ENCODE data around the gene ABI2.

Gene ABI2

DNA sequence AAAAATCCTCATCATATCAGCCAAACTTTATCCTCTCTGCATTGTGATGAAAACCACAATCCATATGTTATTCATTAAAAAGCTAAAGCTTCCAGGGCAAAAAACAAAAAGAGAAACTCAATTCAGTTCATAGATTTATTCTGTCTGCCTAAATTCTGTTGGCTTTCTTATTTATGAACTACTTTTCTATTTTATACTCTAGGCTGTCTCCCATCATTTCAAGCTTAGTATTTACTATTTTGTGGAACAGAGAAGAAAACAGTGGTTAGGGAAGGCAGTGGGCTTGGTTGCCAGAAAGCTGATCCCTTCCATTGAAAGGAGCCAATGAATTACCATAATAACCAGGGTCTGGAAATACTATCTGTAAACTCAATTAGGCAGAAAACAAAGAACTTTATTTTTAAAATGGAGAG lies 135.1 kb downstream of the ABI2 start:
- Histone ChIP-seq H3K4me2 (ENCODE audit: low read length) (no peak overlapping the region), H2BK5ac (ENCODE audit: low read length) (no peak overlapping the region), H3K23ac (ENCODE audit: low read length) (no peak overlapping the region), H3K79me2 (ENCODE audit: control insufficient read depth, insufficient read depth, low read length) (no peaks in the 10 kb centered on the region), H3K9ac (ENCODE audit: low read length) (no peak overlapping the region), H4K5ac (ENCODE audit: low read length) (no peak overlapping the region), H2AK5ac (ENCODE audit: low read length) (no peak overlapping the region), H3K27ac (ENCODE audit: low read depth, low read length) (no peak overlapping the region), H3K4me1 (ENCODE audit: control insufficient read depth, low read depth, low read length) (no peaks in the 10 kb centered on the region), H3K79me1 (ENCODE audit: low read length) (no peaks in the 10 kb centered on the region), H3K27me3 (ENCODE audit: insufficient read depth, low read length, poor library complexity) (no peaks in the 10 kb centered on the region), H3K18ac (ENCODE audit: low read length) (no peak overlapping the region), H3K4ac (ENCODE audit: low read depth, low read length) (no peak overlapping the region), H2BK120ac (ENCODE audit: low read depth, low read length) (no peak overlapping the region), H3K36me3 (ENCODE audit: control insufficient read depth, insufficient read depth, low read length) (no peaks in the 10 kb centered on the region), H3K4me3 (ENCODE audit: low read length) (no peak overlapping the region), H2BK15ac (replicated peaks; ENCODE audit: low read depth) (no peak overlapping the region), H4K8ac (ENCODE audit: low read depth, low read length) (no peak overlapping the region), H3K56ac (ENCODE audit: low read length) (no peak overlapping the region)
- no peak for DNase-seq

GRCh38 chr2:203469546-203469945 lies 141.4 kb downstream of the ABI2 start:
- no peaks in the 10 kb centered on the region for H3K27me3 ChIP-seq (ENCODE audit: insufficient read depth, low read length, poor library complexity)
- DNase-seq = no peak
- no peak overlapping the region for H2BK5ac ChIP-seq (ENCODE audit: low read length)
- no peak overlapping the region for H3K9ac ChIP-seq (ENCODE audit: low read length)
- H3K56ac ChIP-seq (ENCODE audit: low read length) = no peak overlapping the region
- H3K79me1 ChIP-seq (ENCODE audit: low read length) = no peaks in the 10 kb centered on the region
- H3K23ac ChIP-seq (ENCODE audit: low read length) = no peak overlapping the region
- no peak overlapping the region for H3K4me2 ChIP-seq (ENCODE audit: low read length)
- H3K18ac ChIP-seq (ENCODE audit: low read length) = no peak overlapping the region
- H4K5ac ChIP-seq (ENCODE audit: low read length) = no peak overlapping the region
- H3K79me2 ChIP-seq (ENCODE audit: control insufficient read depth, insufficient read depth, low read length) = no peaks in the 10 kb centered on the region
- no peaks in the 10 kb centered on the region for H3K36me3 ChIP-seq (ENCODE audit: control insufficient read depth, insufficient read depth, low read length)
- no peak overlapping the region for H2AK5ac ChIP-seq (ENCODE audit: low read length)
- H3K4ac ChIP-seq (ENCODE audit: low read depth, low read length) = no peak overlapping the region
- no peak overlapping the region for H3K4me3 ChIP-seq (ENCODE audit: low read length)
- no peaks in the 10 kb centered on the region for H3K4me1 ChIP-seq (ENCODE audit: control insufficient read depth, low read depth, low read length)
- WGBS (ENCODE audit: extremely low coverage, insufficient coverage, low lambda C conversion rate) = no CpG with 5 or more reads among the region's 1 CpG
- no peak overlapping the region for H4K8ac ChIP-seq (ENCODE audit: low read depth, low read length)
- H2BK15ac ChIP-seq (replicated peaks; ENCODE audit: low read depth) = no peak overlapping the region
- H3K27ac ChIP-seq (ENCODE audit: low read depth, low read length) = no peak overlapping the region
- H2BK120ac ChIP-seq (ENCODE audit: low read depth, low read length) = no peak overlapping the region

DNA sequence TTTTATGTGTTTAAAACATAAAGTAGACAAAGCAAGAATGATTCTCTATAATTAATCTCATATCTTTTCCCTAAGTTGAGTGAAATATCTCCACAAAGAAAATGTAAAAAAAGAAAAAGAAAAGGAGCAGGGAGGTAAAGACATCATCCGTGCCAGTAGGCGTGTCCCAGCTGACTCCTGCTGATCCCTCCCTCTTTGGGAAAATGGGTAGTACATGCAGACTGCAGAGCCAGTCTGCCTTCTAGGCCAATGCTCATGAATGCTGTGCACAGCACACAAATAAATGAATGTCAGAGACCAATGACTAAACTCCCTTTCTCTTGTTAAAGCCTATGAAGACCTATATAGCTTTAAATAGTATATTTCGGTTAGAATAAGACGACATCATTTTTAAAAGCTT lies 142.2 kb downstream of the ABI2 start:
- H3K4me2 ChIP-seq (ENCODE audit: low read length) = no peak overlapping the region
- no peak overlapping the region for H3K23ac ChIP-seq (ENCODE audit: low read length)
- H3K27me3 ChIP-seq (ENCODE audit: insufficient read depth, low read length, poor library complexity) = no peaks in the 10 kb centered on the region
- no peak overlapping the region for H2AK5ac ChIP-seq (ENCODE audit: low read length)
- H4K8ac ChIP-seq (ENCODE audit: low read depth, low read length) = no peak overlapping the region
- no peaks in the 10 kb centered on the region for H3K36me3 ChIP-seq (ENCODE audit: control insufficient read depth, insufficient read depth, low read length)
- no peak overlapping the region for H2BK15ac ChIP-seq (replicated peaks; ENCODE audit: low read depth)
- H3K4ac ChIP-seq (ENCODE audit: low read depth, low read length) = no peak overlapping the region
- no peaks in the 10 kb centered on the region for H3K79me2 ChIP-seq (ENCODE audit: control insufficient read depth, insufficient read depth, low read length)
- H3K18ac ChIP-seq (ENCODE audit: low read length) = no peak overlapping the region
- H2BK120ac ChIP-seq (ENCODE audit: low read depth, low read length) = no peak overlapping the region
- H2BK5ac ChIP-seq (ENCODE audit: low read length) = no peak overlapping the region
- H3K4me1 ChIP-seq (ENCODE audit: control insufficient read depth, low read depth, low read length) = no peaks in the 10 kb centered on the region
- WGBS (ENCODE audit: extremely low coverage, insufficient coverage, low lambda C conversion rate) = no CpG with 5 or more reads among the region's 4 CpGs
- no peak for DNase-seq
- no peak overlapping the region for H4K5ac ChIP-seq (ENCODE audit: low read length)
- no peaks in the 10 kb centered on the region for H3K79me1 ChIP-seq (ENCODE audit: low read length)
- H3K9ac ChIP-seq (ENCODE audit: low read length) = no peak overlapping the region
- no peak overlapping the region for H3K27ac ChIP-seq (ENCODE audit: low read depth, low read length)
- H3K56ac ChIP-seq (ENCODE audit: low read length) = no peak overlapping the region
- H3K4me3 ChIP-seq (ENCODE audit: low read length) = no peak overlapping the region

GRCh38 chr2:203471323-203471722 lies 143.1 kb downstream of the ABI2 start:
- Histone ChIP-seq H4K8ac (ENCODE audit: low read depth, low read length) (no peak overlapping the region), H2BK120ac (ENCODE audit: low read depth, low read length) (no peak overlapping the region), H3K27me3 (ENCODE audit: insufficient read depth, low read length, poor library complexity) (no peaks in the 10 kb centered on the region), H3K79me2 (ENCODE audit: control insufficient read depth, insufficient read depth, low read length) (no peaks in the 10 kb centered on the region), H3K4ac (ENCODE audit: low read depth, low read length) (no peak overlapping the region), H3K79me1 (ENCODE audit: low read length) (no peaks in the 10 kb centered on the region), H2AK5ac (ENCODE audit: low read length) (no peak overlapping the region), H3K56ac (ENCODE audit: low read length) (no peak overlapping the region), H3K9ac (ENCODE audit: low read length) (no peak overlapping the region), H2BK5ac (ENCODE audit: low read length) (no peak overlapping the region), H2BK15ac (replicated peaks; ENCODE audit: low read depth) (no peak overlapping the region), H3K23ac (ENCODE audit: low read length) (no peak overlapping the region), H3K27ac (ENCODE audit: low read depth, low read length) (no peak overlapping the region), H3K4me2 (ENCODE audit: low read length) (no peak overlapping the region), H3K18ac (ENCODE audit: low read length) (no peak overlapping the region), H4K5ac (ENCODE audit: low read length) (no peak overlapping the region), H3K4me3 (ENCODE audit: low read length) (no peak overlapping the region), H3K4me1 (ENCODE audit: control insufficient read depth, low read depth, low read length) (no peaks in the 10 kb centered on the region), H3K36me3 (ENCODE audit: control insufficient read depth, insufficient read depth, low read length) (no peaks in the 10 kb centered on the region)
- no peak for DNase-seq
- WGBS (ENCODE audit: extremely low coverage, insufficient coverage, low lambda C conversion rate) = no CpG with 5 or more reads among the region's 5 CpGs

DNA sequence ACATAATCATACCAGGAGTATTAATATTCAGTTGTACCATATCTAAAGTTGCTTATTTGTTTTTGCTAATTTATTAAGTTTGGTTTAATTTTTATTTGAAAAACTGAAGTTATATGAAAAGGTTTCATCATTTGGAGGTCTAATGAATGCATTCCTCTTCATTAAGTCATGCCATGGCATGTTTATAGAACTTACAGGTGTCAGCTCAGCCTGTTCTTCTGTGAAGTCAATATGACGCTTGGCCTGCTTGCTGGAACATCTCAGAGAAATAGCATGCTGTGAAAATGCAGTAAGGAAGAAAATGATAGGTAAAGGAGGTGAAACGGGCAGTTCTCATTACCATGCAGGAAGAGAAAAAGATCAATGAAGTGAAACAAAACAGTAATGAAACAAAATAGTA lies 148.7 kb downstream of the ABI2 start:
- Histone ChIP-seq H3K4ac (ENCODE audit: low read depth, low read length) (no peak overlapping the region), H3K79me2 (ENCODE audit: control insufficient read depth, insufficient read depth, low read length) (no peaks in the 10 kb centered on the region), H2BK15ac (replicated peaks; ENCODE audit: low read depth) (no peak overlapping the region), H2BK5ac (ENCODE audit: low read length) (no peak overlapping the region), H3K4me3 (ENCODE audit: low read length) (no peak overlapping the region), H3K36me3 (ENCODE audit: control insufficient read depth, insufficient read depth, low read length) (no peaks in the 10 kb centered on the region), H3K4me1 (ENCODE audit: control insufficient read depth, low read depth, low read length) (no peaks in the 10 kb centered on the region), H2BK120ac (ENCODE audit: low read depth, low read length) (no peak overlapping the region), H2AK5ac (ENCODE audit: low read length) (no peak overlapping the region), H4K8ac (ENCODE audit: low read depth, low read length) (no peak overlapping the region), H4K5ac (ENCODE audit: low read length) (no peak overlapping the region), H3K79me1 (ENCODE audit: low read length) (no peaks in the 10 kb centered on the region), H3K56ac (ENCODE audit: low read length) (no peak overlapping the region), H3K27me3 (ENCODE audit: insufficient read depth, low read length, poor library complexity) (no peaks in the 10 kb centered on the region), H3K9ac (ENCODE audit: low read length) (no peak overlapping the region), H3K23ac (ENCODE audit: low read length) (no peak overlapping the region), H3K18ac (ENCODE audit: low read length) (no peak overlapping the region), H3K27ac (ENCODE audit: low read depth, low read length) (no peak overlapping the region), H3K4me2 (ENCODE audit: low read length) (no peak overlapping the region)
- DNase-seq = no peak
- WGBS (ENCODE audit: extremely low coverage, insufficient coverage, low lambda C conversion rate) = no CpG with 5 or more reads among the region's 2 CpGs

DNA sequence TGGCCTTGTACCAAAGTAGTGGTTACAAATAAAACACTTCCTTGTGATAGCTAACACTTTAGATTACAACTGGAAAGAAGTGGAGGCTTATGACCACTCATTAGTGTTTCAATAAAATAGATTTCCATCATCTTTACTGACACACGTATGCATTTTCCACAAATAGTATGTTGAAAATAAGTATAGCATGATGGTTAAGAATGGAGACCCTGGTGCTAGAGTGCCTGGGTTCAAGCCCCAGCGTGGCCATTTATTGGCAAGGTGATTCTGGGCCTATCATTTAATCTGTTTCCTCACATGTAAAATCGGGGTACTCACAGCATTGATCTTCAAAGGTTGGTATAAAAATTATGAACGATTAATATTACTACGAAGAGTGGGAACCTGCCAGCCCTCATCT lies 152.4 kb downstream of the ABI2 start:
- Histone ChIP-seq H3K56ac (ENCODE audit: low read length) (no peak overlapping the region), H2BK120ac (ENCODE audit: low read depth, low read length) (no peak overlapping the region), H2BK15ac (replicated peaks; ENCODE audit: low read depth) (no peak overlapping the region), H3K4me2 (ENCODE audit: low read length) (no peak overlapping the region), H3K9ac (ENCODE audit: low read length) (no peak overlapping the region), H2BK5ac (ENCODE audit: low read length) (no peak overlapping the region), H2AK5ac (ENCODE audit: low read length) (no peak overlapping the region), H3K23ac (ENCODE audit: low read length) (no peak overlapping the region), H3K27ac (ENCODE audit: low read depth, low read length) (no peak overlapping the region), H3K4me3 (ENCODE audit: low read length) (no peak overlapping the region), H4K8ac (ENCODE audit: low read depth, low read length) (no peak overlapping the region), H3K18ac (ENCODE audit: low read length) (no peak overlapping the region), H3K79me1 (ENCODE audit: low read length) (peaks cover 2% of the 10 kb centered on the region), H3K36me3 (ENCODE audit: control insufficient read depth, insufficient read depth, low read length) (no peaks in the 10 kb centered on the region), H3K27me3 (ENCODE audit: insufficient read depth, low read length, poor library complexity) (no peaks in the 10 kb centered on the region), H3K79me2 (ENCODE audit: control insufficient read depth, insufficient read depth, low read length) (no peaks in the 10 kb centered on the region), H3K4me1 (ENCODE audit: control insufficient read depth, low read depth, low read length) (peaks cover 2% of the 10 kb centered on the region), H3K4ac (ENCODE audit: low read depth, low read length) (no peak overlapping the region), H4K5ac (ENCODE audit: low read length) (no peak overlapping the region)
- WGBS (ENCODE audit: extremely low coverage, insufficient coverage, low lambda C conversion rate) = no CpG with 5 or more reads among the region's 5 CpGs
- no peak for DNase-seq

Data from mesendoderm (in vitro differentiated cells).